Measurements from ENCODE around the gene TAF6.

Gene TAF6

DNA sequence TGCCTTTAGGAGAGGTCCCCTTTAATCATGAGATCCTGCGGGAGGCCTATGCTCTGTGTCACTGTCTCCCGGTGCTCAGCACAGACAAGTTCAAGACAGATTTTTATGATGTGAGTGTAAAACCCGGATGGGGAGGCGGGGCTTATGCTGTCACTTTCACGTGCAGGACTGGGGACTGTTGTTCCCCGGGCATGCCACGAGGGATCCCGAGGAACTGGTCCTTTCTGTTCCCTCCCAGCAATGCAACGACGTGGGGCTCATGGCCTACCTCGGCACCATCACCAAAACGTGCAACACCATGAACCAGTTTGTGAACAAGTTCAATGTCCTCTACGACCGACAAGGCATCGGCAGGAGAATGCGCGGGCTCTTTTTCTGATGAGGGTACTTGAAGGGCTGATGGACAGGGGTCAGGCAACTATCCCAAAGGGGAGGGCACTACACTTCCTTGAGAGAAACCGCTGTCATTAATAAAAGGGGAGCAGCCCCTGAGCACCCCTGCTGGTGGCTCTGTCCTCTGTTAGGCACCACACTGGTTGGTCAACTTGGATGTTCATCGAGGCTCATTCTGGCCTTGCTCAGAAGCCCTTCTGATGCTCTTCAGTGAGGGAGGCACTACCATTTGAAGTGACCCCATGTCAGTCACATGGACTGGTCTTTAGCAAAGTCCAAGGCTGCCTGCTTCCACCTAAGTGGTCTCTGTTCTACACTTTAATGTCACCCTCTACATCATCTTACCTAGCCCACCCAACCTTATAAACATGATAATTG, 27.6 kb downstream of the TAF6 start:
- no peak for DNase-seq

DNA sequence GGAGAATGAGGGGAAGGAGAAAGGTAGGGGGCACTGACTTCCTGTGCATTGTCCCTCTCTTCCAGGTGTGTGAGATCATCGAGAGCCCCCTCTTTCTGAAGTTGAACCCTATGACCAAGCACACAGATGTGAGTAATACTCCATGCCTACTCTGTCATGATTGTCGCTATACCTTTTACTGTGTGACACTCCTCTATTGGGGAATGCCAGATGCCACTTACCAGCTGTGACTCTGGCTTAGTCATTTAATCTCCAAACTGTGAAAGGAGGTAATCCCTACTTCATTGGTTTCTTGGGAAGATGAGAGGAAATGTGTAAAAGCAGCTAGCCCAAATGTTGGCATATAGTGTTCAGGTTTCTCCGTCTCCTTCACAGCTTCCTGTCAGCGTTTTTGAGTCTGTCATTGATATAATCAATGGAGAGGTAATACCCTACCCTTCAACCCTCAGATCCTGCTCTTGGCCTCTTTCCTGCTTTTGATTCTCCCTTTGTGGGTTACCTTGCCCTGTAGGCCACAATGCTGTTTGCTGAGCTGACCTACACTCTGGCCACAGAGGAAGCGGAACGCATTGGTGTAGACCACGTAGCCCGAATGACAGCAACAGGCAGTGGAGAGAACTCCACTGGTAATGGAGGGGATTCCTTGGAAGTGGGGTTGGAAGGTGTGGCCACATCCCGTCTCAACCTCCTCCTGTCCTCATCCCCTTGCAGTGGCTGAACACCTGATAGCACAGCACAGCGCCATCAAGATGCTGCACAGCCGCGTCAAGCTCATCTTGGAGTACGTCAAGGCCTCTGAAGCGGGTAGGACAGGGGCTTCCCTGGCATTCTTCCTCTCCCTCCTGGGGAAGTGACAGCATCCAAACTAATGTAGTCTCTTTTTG, 28.4 kb downstream of the TAF6 start:
- DNase-seq, result no peak

DNA sequence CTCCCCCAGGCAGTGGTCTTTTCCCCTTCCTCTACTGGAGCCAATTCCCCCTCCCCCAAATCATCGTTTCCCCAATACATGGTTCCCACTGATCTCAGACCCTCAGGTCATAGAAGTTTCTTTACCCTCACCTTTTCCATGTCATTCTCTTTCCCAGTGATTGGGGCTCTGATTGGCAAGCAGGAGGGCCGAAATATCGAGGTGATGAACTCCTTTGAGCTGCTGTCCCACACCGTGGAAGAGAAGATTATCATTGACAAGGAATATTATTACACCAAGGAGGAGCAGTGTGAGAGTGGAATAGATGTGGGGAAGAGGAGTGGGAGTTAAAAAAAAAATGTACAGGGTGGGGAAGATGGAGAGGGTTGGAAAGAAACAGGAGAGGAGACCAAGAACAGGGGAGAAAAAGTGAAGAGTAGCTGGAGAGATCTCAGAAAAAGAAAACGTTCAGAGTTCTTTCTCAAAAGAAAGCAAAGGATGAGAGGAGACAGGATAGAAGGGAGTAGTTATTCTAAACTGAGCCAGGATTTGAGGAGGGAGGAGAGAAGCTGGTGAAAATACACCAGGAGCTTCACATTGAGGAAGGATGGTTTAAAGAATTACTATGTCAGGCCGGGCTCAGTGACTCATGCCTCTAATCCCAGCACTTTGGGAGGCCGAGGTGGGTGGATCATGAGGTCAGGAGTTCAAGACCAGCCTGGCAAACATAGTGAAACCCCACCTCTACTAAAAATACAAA, 29.5 kb downstream of the TAF6 start:
- no peak for DNase-seq

DNA sequence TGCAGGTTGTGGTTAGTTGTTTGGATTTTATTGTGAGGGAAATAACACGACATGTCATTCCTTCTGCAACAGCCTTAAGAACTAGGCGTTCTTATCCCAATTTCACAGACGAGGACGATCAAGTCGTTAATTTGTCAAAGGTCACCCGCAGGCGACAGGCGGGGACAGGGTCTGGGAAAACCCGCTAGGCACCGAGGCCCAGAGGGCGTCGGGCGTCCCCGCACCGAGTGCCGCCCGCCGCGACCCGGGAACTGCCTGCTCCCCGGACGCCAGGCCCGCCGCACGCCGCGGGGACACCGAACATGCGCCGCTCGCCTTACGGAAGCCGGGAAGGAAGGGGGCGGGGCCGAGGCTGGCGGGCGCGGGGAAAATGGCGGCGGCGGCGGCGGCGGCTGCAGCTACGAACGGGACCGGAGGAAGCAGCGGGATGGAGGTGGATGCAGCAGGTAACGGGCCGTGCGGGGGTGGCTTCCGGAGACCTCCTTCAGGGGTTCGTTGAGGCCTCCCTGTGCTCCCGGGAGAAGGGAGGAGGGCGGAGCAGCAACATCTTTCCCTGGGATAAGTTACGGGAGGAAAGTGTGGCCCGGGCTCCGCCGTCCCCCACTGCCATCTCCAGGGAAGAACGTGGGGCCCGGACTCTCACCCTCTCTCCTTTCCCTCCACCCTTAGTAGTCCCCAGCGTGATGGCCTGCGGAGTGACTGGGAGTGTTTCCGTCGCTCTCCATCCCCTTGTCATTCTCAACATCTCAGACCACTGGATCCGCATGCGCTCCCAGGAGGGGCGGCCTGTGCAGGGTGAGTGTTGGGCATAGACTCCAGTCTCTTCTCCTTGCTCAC, 30.3 kb downstream of the TAF6 start, which contains the start of gene COPS6:
TSS of gene COPS6 (plus strand) at position 349 of the 837 bp plus-strand sequence. CDS start at position 371, 22 bp downstream.
- DNase-seq, result peak; percentile 88

DNA sequence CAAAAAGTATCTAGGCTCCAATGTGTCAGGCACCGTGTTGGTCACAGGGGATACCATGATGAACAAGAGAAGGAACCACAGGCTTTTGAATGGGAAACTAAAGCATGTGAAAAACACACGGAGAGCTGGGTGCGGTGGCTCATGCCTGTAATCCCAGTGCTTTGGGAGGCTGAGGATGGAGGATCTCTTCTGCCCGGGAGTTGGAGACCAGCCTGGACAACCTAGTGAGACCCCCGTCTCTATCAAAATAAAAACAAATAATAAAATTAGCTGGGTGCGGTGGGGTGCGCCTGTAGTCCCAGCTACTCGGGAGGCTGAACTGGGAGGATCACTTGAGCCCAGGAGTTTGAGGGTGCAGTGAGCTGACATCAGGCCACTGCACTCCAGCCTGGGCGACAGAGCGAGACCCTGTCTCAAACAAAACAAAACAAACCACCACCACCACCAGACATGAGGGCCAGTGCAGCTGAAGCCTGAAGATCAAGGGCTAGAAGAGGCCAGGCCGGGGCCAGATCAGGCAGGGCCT, 31.0 kb downstream of the TAF6 start:
- DNase-seq, result no peak

DNA sequence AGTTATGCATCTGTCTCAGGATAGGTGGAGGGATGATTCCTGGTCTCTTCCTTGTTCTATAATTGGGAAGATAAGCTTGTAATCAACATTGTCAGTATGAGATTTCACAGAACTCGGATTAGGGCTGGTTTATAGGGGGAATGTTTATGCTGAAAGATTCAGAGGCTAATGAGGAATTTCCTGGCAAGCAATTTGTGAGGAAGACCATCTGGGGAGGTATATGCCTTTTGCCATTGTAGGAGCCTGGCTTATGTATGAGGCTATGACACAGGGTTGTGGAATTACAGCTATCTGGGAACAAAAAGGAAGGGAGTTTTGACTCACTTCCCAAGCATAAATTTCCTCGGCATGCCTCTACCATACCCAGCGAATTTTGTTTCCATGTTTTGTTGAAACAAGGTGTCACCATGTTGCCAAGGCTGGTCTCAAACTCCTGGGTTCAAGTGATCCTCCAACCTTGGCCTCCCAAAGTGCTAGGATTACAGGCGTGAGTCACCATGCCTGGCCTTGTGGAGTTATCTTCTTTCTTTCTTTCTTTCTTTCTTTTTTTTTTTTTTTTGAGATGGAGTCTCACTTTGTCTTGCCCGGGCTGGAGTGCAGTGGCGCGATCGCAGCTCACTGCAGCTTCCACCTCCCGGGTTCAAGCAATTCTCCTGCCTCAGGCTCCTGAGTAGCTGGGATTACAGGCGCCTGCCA, 32.0 kb downstream of the TAF6 start:
- DNase-seq, result no peak

DNA sequence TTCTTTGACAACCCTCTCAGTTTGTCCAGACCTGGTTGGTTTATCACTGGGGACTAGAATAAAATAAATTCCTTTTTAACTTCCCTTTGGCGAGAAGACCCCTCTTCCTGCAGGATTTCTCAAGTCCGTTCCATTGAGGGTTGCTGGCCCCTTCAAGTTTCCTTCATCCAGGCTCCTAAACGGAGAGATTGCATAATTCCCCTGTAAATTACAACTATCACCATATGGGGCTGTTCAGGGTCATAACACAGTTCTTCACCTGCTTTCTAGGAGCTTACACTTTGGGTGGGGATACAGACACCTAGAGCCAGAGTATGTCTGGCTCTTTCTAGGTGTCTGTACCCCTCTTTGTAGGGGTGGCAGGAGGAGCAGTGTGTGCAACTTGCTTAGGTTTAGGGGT, 33.6 kb downstream of the TAF6 start:
- no peak for DNase-seq

DNA sequence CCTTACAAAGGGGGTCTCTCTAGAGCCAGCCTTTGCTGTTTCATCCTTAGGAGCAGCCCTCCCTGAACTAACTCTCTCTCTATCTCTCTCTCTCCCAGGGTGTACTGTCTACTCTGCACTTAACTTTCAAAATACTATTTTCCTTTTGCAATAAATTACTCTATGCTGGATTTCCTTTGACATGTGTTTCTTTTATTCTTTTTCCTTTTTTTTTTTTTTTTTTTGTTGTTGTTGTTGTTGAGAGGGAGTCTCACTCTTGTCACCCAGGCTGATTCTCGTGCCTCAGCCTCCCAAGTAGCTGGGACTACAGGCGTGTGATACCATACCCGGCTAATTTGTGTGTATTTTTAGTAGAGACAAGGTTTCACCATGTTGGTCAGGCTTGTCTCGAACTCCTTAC, 36.2 kb downstream of the TAF6 start:
- DNase-seq, result no peak

DNA sequence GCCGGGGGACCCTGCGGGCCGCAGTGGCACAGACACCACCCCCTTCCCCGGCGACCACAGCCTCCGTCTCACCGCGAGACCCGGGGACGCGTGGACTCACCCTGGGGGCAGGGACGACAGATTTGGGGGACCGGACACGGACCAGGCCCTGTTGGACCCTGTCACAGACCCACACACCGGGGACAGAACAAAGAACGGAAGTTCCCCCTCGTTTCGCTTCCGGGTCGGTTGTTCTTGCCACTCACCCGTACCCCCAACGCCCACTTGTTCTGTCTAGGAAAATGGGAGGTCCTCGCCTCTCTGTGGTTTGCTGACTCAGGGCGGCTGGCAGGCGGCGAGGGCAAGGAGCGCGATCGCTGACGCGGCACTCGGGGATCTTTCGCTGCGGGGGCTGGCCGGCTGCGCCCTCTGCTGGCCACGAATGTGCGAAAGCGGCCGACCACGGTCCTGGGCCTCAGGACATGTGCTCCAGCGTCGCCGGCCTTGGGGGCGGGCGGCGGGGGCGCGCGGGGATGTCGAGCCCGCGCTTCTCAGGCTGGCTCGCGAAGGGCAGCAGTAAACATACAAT, 37.5 kb downstream of the TAF6 start, which contains the start of gene ZNF3:
TSS of gene ZNF3 (minus strand) at position 189 of the 568 bp plus-strand sequence. CDS start 4,366 bp downstream, outside the sequence.
- DNase-seq, result peak; percentile 99

DNA sequence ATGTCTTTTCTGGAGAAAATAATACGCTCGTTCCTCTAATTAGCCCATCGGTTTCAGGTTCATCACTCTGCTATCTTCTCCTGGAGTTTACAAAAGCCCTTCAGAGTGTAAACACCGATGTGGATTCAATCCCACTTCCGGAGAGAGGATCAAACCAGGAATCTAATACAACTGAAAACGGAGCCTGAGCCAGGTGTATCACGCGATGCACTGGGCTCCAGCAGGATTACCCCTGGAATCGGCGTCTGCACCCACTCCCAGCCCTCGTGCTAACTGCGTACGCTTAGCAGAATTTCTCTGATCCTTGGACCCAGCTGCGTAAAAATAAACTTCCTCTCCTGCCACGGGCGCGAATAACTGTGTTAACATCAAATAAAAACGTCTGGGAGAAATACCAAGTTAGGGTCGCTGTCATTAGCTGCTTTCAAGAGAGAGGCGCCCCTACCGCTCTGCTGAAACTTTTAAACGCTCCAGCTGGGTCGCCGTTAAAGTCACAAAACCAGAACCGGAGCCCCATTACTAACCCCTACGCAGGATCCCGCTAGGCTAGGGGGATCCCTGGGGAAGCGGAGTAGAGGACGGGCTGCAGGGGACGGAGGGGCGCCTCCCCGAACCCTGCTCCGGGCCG, 38.1 kb downstream of the TAF6 start:
- no peak for DNase-seq

DNA sequence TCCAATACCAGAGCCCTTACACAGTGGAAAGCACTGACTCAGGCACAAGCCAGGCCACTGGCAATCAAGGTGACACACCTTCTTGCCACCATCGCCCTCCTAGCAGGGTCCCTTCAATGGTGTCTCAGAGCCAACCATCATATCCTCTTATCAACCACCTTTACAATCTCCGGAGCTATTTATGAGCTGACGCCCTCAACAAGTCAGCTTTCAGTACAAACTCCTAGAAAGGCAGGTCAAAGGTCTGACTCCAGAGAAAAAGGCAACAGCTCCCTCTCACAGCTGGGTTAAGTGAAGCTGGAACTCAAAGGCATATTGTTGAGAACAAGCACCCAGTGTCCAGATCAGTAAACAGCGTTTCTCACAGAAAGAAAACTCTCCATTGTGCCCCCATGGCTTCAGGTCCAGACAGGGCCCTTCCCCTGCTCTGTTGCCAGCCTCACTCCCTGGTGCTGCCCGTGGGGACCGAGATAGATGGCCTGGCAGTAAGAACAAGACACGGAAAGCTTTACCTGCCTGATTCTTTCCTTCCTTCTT, 40.1 kb downstream of the TAF6 start:
- DNase-seq, result no peak

DNA sequence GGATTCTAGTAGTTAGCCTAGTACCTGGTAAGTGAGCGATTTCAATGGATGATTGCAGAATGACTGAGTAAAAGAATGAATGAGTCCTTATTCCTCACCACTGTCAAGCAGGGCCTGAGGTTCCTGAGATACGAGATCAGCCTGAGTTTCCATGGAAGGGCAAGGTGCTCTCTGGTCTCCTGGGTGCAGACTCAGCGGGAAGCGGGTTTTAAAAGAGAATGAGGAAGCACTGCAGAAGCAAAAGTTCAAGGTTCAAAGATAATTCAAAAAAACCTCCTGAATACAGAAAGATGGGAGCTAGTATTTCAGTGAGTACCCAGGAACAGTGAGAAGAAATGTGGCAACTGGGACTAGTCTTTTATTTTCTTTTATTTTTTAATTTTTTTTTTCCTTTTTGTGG, 42.0 kb downstream of the TAF6 start:
- no peak for DNase-seq

DNA sequence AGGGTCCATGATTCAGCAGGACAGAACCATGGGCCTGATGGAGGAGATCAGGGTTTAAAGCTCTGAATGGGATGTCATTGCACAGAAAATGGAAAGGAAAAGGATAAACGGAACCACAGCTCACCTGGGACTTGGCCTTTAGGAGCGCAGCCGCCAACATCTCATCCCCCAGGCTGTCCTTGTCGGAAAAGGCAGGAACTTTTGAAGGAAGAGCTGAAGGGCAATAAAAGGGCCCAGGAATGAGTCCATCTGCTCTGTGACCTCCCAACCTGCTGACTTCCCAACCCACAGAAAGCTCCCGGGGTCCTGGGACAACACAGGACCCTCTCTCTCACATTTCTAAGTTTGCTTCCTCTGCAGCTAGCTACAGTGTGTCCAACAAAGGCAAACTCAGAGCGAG, 43.7 kb downstream of the TAF6 start:
- no peak for DNase-seq

DNA sequence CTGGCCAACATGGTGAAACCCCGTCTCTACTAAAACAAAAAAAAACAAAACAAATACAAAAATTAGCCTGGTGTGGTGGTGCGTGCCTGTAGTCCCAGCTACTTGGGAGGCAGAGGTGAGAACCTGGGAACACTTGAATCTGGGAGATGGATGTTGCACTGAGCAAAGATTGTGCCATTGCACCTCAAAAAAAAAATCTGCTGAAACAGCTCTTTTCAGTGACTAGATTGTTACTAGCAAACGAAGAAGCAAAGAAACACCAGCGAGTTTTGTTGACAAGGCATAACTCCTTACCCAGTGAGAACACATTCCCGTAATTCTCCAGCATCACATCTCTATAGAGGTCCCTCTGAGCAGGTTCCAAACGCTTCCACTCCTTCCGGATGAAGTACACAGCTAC, 44.3 kb downstream of the TAF6 start:
- DNase-seq, result no peak

DNA sequence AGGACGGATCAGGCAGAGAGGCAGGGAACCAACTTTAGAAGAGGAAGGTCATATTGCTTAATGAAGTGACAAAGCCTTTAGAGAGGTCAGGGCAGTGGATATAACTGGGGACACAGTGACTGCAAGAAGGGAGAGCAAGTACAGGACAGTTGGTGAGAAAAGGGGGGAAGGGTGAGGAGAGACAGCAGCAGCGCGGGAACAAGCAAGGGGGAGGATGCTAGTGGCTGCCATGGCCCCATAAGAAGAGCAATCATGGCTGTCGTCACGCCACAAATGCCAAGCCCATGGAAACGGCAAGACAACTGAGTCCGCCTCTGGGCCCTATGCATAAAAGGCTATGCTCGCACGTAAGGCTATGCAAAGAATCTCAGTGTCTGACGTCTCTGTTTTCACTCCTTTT, 46.7 kb downstream of the TAF6 start:
- DNase-seq, result no peak

DNA sequence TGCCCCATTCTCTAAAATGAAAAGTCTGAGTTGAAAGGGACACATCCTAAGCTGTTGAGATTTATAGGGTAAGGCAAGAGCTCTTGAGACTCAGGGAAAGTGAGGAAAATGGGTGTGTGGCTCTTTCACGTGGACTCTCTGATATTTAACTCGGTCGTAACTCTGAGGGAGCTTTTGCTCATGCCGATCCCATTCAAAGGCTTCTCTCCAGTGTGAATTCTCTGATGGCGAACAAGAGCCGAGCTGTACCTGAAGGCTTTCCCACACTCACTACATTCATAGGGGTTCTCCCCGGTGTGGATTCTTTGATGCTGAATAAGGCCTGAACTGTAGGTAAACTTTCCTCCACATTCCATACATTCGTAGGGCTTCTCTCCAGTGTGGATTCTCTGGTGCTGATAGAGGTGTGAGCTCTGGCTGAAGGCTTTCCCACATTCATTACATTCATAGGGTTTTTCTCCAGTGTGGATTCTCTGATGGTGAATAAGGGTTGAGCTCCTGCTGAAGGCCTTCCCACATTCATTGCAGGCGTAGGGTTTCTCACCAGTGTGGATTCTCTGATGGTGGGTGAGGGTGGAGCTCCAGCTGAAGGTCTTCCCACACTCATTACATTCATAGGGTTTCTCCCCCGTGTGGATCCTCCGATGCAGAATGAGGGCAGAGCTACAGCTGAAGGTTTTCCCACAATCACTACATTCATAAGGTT, 48.0 kb downstream of the TAF6 start:
- no peak for DNase-seq

DNA sequence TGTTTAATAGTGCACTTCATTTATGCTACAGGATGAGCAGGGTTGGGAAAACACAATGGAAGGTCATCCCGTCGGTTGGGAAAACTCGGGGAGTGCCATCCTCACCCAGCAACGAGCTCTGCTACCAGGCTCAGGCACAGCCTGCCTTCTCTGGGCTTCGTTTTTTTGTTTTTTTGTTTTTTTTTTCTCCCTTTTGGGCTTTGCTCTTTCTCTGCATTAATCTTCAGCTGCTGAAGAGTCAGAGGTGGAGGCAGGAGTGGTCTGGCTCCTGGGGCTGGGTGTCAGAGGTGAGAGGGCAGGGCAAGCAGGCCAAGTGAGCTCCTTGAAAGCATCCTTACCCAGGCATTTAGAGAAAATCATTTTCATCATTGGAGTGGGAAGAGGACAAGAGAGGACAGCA, 49.2 kb downstream of the TAF6 start:
- DNase-seq, result no peak

DNA sequence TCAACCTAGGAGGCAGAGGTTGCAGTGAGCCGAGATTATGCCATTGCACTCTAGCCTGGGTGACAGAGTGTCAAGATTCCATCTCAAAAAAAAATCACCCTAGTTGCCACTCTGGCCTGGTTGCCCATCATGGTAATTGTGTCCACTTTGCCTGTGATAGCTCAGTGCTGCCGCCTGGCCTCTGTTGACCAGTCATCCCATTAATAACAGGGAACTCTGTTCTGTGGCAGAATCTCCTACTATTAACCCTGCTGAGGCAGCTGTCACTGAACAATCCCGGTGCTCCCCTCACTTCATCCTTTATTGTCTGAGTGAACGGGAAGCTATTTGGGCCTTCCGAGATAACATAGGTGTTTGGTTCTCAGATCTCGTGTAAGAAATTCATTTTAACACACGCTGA, 52.2 kb downstream of the TAF6 start:
- DNase-seq, result no peak

DNA sequence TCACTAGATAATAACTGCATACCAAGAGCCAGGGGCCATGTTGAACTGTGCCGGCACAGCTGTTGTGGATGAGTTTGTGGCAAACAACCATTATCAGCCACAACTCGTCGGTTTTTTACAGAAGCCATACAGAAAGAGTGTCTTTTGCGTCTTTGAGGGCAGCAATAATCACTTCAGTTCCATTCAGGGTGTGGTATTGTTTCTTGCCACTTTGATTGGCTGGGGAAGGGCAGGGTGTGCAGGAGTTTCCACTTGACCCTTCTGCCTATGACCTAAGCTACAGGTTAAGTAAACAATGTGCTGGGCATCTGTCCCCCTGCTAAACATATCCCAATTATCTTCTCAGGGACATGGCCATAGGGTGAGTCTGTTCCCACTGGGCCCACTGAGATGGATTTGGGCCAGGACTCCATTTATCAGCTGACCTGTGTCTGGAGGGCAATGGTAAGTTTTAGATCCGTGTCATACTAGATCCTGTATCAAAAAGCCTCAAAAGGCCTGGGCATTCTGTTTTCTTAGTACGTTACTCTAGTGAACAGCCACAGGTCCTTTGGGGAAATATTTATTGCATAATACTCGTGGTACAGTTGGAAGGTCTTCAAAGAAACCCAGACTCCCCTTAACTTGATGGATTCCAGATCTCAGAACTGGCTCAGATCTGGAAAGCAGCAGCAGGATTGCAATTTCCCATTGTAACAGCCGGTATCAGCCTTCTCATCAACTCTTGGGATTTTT, 53.5 kb downstream of the TAF6 start:
- DNase-seq, result no peak
